ENCODE results near the gene COBLL1.

- TF ChIP-seq POLR2A (IDR thresholded peaks at IDR 0.05) (no peak), CTCF (IDR thresholded peaks at IDR 0.05) (no peak)
These were observed 145.0 kb downstream of the COBLL1 start for GRCh38 chr2:164696634-164697033.

Measured in right lobe of liver (tissue), 4 donors.